DND-41 (cell line): ENCODE measurements around the gene GPHN.

Experiments used
- ATAC-seq: fragments of 200-7000 bp; cut with Tn5 transposase; 3 replicates; pipeline ENCODE4 v1.9.1; 2021; ENCODE audit warnings: low read depth; ENCODE audit not compliant: insufficient read depth
- DNase-seq: peaks from one replicate; pipeline ENCODE4 v3.0.0-alpha.2; 2020
- H2AFZ ChIP-seq: 2 replicates; pipeline ENCODE4 v1.6.0; 2012; ENCODE audit warnings: low read depth, low read length
- H3K27ac ChIP-seq: 2 replicates; pipeline ENCODE4 v1.5.1; 2012; ENCODE audit warnings: low read length, inconsistent platforms
- H3K27me3 ChIP-seq: fragments of 200-600 bp; sonication (generic); 2 replicates; pipeline ENCODE4 v1.6.0; 2012; ENCODE audit warnings: low read length, mild to moderate bottlenecking, inconsistent platforms; ENCODE audit not compliant: insufficient read depth, poor library complexity
- H3K36me3 ChIP-seq: 2 replicates; pipeline ENCODE4 v1.5.1; 2012; ENCODE audit warnings: low read length, inconsistent platforms; ENCODE audit not compliant: insufficient read depth
- H3K4me1 ChIP-seq: 2 replicates; pipeline ENCODE4 v1.5.1; 2012; ENCODE audit warnings: mild to moderate bottlenecking, low read length; ENCODE audit not compliant: insufficient read depth
- H3K4me2 ChIP-seq: 2 replicates; pipeline ENCODE4 v1.6.0; 2012; ENCODE audit warnings: mild to moderate bottlenecking, moderate library complexity, low read length, inconsistent platforms; ENCODE audit not compliant: insufficient read depth
- H3K4me3 ChIP-seq, 2 experiments: fragments of 200-600 bp in 1 of 2; shearing (Covaris generic) in 1 of 2; 2 replicates each; pipeline ENCODE4 v1.5.1; 2012 to 2016; ENCODE audit warnings: inconsistent platforms in 2 of 2, low read length in 2 of 2, mild to moderate bottlenecking in 2 of 2, low read depth in 1 of 2, moderate library complexity in 1 of 2
- H3K79me2 ChIP-seq: 2 replicates; pipeline ENCODE4 v1.6.0; 2012; ENCODE audit warnings: low read length, inconsistent platforms; ENCODE audit not compliant: insufficient read depth
- H3K9ac ChIP-seq: 2 replicates; pipeline ENCODE4 v1.6.0; 2012; ENCODE audit warnings: low read depth, mild to moderate bottlenecking, inconsistent platforms, low read length, moderate library complexity
- H3K9me3 ChIP-seq: 2 replicates; pipeline ENCODE4 v1.5.1; 2012; ENCODE audit warnings: low read length, moderate library complexity, mild to moderate bottlenecking, inconsistent platforms; ENCODE audit not compliant: insufficient read depth, severe bottlenecking
- H4K20me1 ChIP-seq: 2 replicates; pipeline ENCODE4 v1.6.0; 2012; ENCODE audit warnings: low read length; ENCODE audit not compliant: insufficient read depth
- CTCF ChIP-seq: IDR thresholded peaks from 2 replicates; pipeline ENCODE4 v1.5.1; 2012; ENCODE audit warnings: borderline replicate concordance, low read length, moderate library complexity, mild to moderate bottlenecking; ENCODE audit not compliant: poor library complexity, severe bottlenecking; ENCODE audit errors: extremely low read depth
- EZH2 ChIP-seq: IDR thresholded peaks from 3 replicates; pipeline ENCODE4 v1.6.1; 2012; ENCODE audit warnings: borderline replicate concordance, low read depth, mild to moderate bottlenecking, moderate library complexity, low read length, inconsistent platforms; ENCODE audit not compliant: severe bottlenecking

GPHN gene

GRCh38 chr14:66652525-66653106 lies 144.7 kb downstream of the GPHN start:
- ATAC-seq (no peak), DNase-seq (no peak)
- H3K79me2 ChIP-seq = peaks cover 2% of the 10 kb centered on the region
- H3K9me3 ChIP-seq = peaks cover 15% of the 10 kb centered on the region
- no peak overlapping the region for H2AFZ ChIP-seq
- H4K20me1 ChIP-seq = peaks cover 3% of the 10 kb centered on the region; the same call in 1 of the 2 replicates
- TF ChIP-seq CTCF (no peak), EZH2 (no peak)
- H3K27me3 ChIP-seq = no peaks in the 10 kb centered on the region
- H3K4me3 ChIP-seq = no peak overlapping the region
- no peaks in the 10 kb centered on the region for H3K4me1 ChIP-seq
- no peak overlapping the region for H3K9ac ChIP-seq
- no peak overlapping the region for H3K4me2 ChIP-seq
- H3K36me3 ChIP-seq = 0 out of 2 replicates have a peak, but pooled peaks cover 3% of the 10 kb centered on the region
- no peak overlapping the region for H3K27ac ChIP-seq

GRCh38 chr14:66657780-66658179 lies 149.8 kb downstream of the GPHN start:
- Histone ChIP-seq H3K27me3 (no peaks in the 10 kb centered on the region), H3K79me2 (peaks cover 2% of the 10 kb centered on the region; the same call in 1 of the 2 replicates), H3K27ac (no peak overlapping the region), H3K9me3 (peaks cover 29% of the 10 kb centered on the region), H4K20me1 (no peaks in the 10 kb centered on the region), H3K4me3 (no peak overlapping the region), H3K36me3 (0 out of 2 replicates have a peak, but pooled peaks cover 3% of the 10 kb centered on the region), H3K4me2 (no peak overlapping the region), H2AFZ (no peak overlapping the region), H3K9ac (no peak overlapping the region), H3K4me1 (no peaks in the 10 kb centered on the region)
- DNase-seq (no peak), ATAC-seq (no peak)
- TF ChIP-seq CTCF = no peak
- no peak for TF ChIP-seq EZH2

GRCh38 chr14:66662374-66662773 lies 154.4 kb downstream of the GPHN start:
- no peaks in the 10 kb centered on the region for H3K36me3 ChIP-seq
- H4K20me1 ChIP-seq = no peaks in the 10 kb centered on the region
- H3K4me1 ChIP-seq = no peaks in the 10 kb centered on the region
- H3K9ac ChIP-seq = no peak overlapping the region
- H3K27ac ChIP-seq = no peak overlapping the region
- no peaks in the 10 kb centered on the region for H3K27me3 ChIP-seq
- DNase-seq (no peak), ATAC-seq (no peak)
- H2AFZ ChIP-seq = no peak overlapping the region
- H3K4me3 ChIP-seq = no peak overlapping the region
- TF ChIP-seq CTCF = peak; percentile 51
- TF ChIP-seq EZH2 = no peak
- H3K79me2 ChIP-seq = no peaks in the 10 kb centered on the region
- H3K4me2 ChIP-seq = no peak overlapping the region
- H3K9me3 ChIP-seq = peaks cover 16% of the 10 kb centered on the region
